Psoas muscle (tissue), 8 donors: Measurements from ENCODE around the gene AGR3. TPM values are rescaled to one million over a fixed set of nuclear protein-coding genes. Genes with fewer than 3 reads are reported as not detected.

Source experiments
- ATAC-seq, 4 donors: fragments of 200-7000 bp; cut with Tn5 transposase; one replicate each; pipeline ENCODE4 v1.9.1; 2020; ENCODE audit warnings: moderate library complexity in 3 of 4, mild to moderate bottlenecking in 2 of 4
- DNase-seq, 2 donors: peaks; one replicate each; pipeline ENCODE4 v3.0.0-alpha.2; 2020
- H3K27ac ChIP-seq: fragments of 200-600 bp; one replicate; pipeline ENCODE4 v1.8.0; 2022
- H3K27me3 ChIP-seq, 3 donors: fragments of 200-600 bp in 1 of 3; one replicate each; pipeline versions ENCODE4 v1.6.1 to v1.8.0; 2013 to 2022; ENCODE audit warnings: low read length in 2 of 3, mild to moderate bottlenecking in 2 of 3, moderate library complexity in 1 of 3; ENCODE audit not compliant: insufficient read depth in 3 of 3
- H3K36me3 ChIP-seq, 2 donors: fragments of 200-600 bp in 1 of 2; one replicate each; pipeline versions ENCODE4 v1.6.1 to v1.8.0; 2013 to 2022; ENCODE audit warnings: low read depth in 1 of 2, mild to moderate bottlenecking in 1 of 2, moderate library complexity in 1 of 2; ENCODE audit not compliant: insufficient read depth in 1 of 2
- H3K4me1 ChIP-seq: fragments of 200-600 bp; one replicate; pipeline ENCODE4 v1.8.0; 2022
- H3K4me3 ChIP-seq: fragments of 200-600 bp; one replicate; pipeline ENCODE4 v1.8.0; 2022; ENCODE audit warnings: mild to moderate bottlenecking
- H3K9me3 ChIP-seq: fragments of 200-600 bp; one replicate; pipeline ENCODE4 v1.8.0; 2022
- CTCF ChIP-seq: fragments of 200-600 bp; IDR thresholded peaks from one replicate; pipeline ENCODE4 v1.8.0; 2022; ENCODE audit warnings: antibody characterized with exemption
- WGBS, 3 donors: extraction: QIAGEN DNeasy Blood & Tissue Kit; methylation state at CpG; one replicate each; pipeline versions ENCODE4 v1.1.6 to v1.1.7; 2013; 5-methylcytosine and 5-hydroxymethylcytosine counted together
- intact Hi-C, 2 donors: fragments of 100-400 bp; cut with DNase I; formaldehyde crosslinking; loops; one replicate each; pipeline versions ENCODE4 v1.11.0 to v1.14.2; 2022
- polyA plus RNA-seq, 3 donors: library from polyadenylated mRNA; stranded (reverse); fragments of 200-250 nt; gene quantifications; one replicate each; pipeline ENCODE4 v1.2.3, GENCODE V29; 2013
- total RNA-seq, 4 donors: library from RNA; stranded (reverse); fragmentation: NEBNext Ultra II Directional in 2 of 4; extraction: Animal tissue kit (Norgen Biotek cat#: 25700) in 2 of 4; gene quantifications; one replicate each; pipeline versions ENCODE4 v1.2.1 to v1.2.4, GENCODE V29; 2021 to 2023
- donor health status: healthy with polysubstance abuse.
- donor health status: DM: no; HTN: no; CAD: no; lungs with moderate emphysema.
- donor health status: Bipolar disorder and iron deficiency.
- donor health status: healthy.
- donor health status: DM: yes; HTN: yes; CAD: no.
- donor health status: DM: no; HTN: no; CAD: no.
- donor health status: DM: no; HTN: no; CAD: no.
- donor health status: DM: yes; HTN: yes; CAD: no.

The AGR3 gene
- total and polyA plus RNA-seq, 7 donors, result 0.31 TPM; not detected in 6

- Histone ChIP-seq H3K36me3 (no peaks in the 10 kb centered on the region), H3K27me3 (no peaks in the 10 kb centered on the region), H3K4me1 (no peaks in the 10 kb centered on the region), H3K27ac (no peak overlapping the region), H3K9me3 (no peaks in the 10 kb centered on the region), H3K4me3 (no peak overlapping the region)
- DNase-seq (no peak), ATAC-seq (no peak)
- intact Hi-C loops, result no loop called here
- TF ChIP-seq CTCF, result no peak
- WGBS, 3 donors, result 87 to 90% (median 89%) methylated on average over 3 of the region's 3 CpGs
Measured at GRCh38 chr7:16818732-16819131, 63.1 kb downstream of the AGR3 start.

DNA sequence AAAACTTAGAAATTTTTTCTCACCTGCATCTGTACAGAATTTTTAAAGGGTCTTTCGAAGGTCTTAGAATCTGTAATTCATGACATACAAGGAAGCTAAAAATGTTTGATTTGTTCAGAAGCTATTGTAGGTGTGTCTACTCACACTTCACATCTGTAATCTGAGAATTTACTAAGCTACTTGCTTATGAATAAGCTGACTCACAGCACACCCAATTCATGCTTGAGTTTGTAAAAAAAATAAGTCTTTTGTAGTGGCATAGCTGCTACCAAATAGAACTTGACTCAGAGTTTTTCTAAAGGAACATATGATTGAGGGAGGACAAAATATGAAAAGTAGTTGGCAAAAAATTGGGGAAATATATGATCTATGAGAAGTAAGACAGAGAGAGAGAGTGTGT, 64.2 kb downstream of the AGR3 start:
- intact Hi-C loops, result no loop called here
- DNase-seq (no peak), ATAC-seq (no peak)
- WGBS, 3 donors, result 87 to 90% (median 89%) methylated on average over 1 of the region's 1 CpG
- H3K27ac ChIP-seq, result no peak overlapping the region
- no peak overlapping the region for H3K4me3 ChIP-seq
- no peaks in the 10 kb centered on the region for H3K9me3 ChIP-seq
- no peaks in the 10 kb centered on the region for H3K4me1 ChIP-seq
- no peak for TF ChIP-seq CTCF
- no peaks in the 10 kb centered on the region for H3K36me3 ChIP-seq
- H3K27me3 ChIP-seq, result no peaks in the 10 kb centered on the region

GRCh38 chr7:16816824-16817223, 65.0 kb downstream of the AGR3 start:
- Histone ChIP-seq H3K27ac (no peak overlapping the region), H3K4me3 (no peak overlapping the region), H3K27me3 (no peaks in the 10 kb centered on the region), H3K4me1 (no peaks in the 10 kb centered on the region), H3K36me3 (no peaks in the 10 kb centered on the region), H3K9me3 (no peaks in the 10 kb centered on the region)
- DNase-seq (no peak), ATAC-seq (peak in 1 of 4 donors; percentile 33)
- WGBS, 3 donors, result 48 to 60% (median 57%) methylated on average over 2 of the region's 2 CpGs
- intact Hi-C loops, result no loop called here
- TF ChIP-seq CTCF, result no peak

GRCh38 chr7:16815001-16815400, 66.8 kb downstream of the AGR3 start:
- intact Hi-C loops, result no loop called here
- no peaks in the 10 kb centered on the region for H3K27me3 ChIP-seq
- 91 to 97% (median 94%) methylated on average over 2 of the region's 2 CpGs for WGBS, 3 donors
- no peaks in the 10 kb centered on the region for H3K4me1 ChIP-seq
- DNase-seq (no peak), ATAC-seq (no peak)
- no peaks in the 10 kb centered on the region for H3K9me3 ChIP-seq
- TF ChIP-seq CTCF, result no peak
- H3K27ac ChIP-seq, result no peak overlapping the region
- H3K36me3 ChIP-seq, result no peaks in the 10 kb centered on the region
- no peak overlapping the region for H3K4me3 ChIP-seq

DNA sequence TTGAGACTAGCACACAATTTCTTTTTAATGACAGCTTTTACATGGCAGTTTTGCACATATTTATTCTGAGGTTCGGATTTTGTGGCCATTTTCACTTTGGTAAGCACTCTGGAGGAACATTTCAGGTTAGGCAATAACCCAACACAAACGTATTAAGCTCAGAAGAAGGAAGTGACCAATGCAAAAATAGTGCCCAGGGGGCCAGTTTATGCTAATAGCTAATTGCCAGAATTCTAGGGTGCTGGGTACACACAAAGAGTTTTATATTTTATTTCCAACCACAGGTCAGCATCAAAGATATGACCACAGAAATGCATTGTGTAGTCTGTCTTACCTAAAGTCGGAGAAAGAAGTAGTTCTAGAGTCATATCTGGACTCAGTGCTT, 68.6 kb downstream of the AGR3 start:
- H3K36me3 ChIP-seq, result no peaks in the 10 kb centered on the region
- intact Hi-C loops, result no loop called here
- TF ChIP-seq CTCF, result no peak
- ATAC-seq (no peak), DNase-seq (no peak)
- no peaks in the 10 kb centered on the region for H3K27me3 ChIP-seq
- no peak overlapping the region for H3K27ac ChIP-seq
- H3K4me1 ChIP-seq, result no peaks in the 10 kb centered on the region
- no peak overlapping the region for H3K4me3 ChIP-seq
- H3K9me3 ChIP-seq, result no peaks in the 10 kb centered on the region
- WGBS, 3 donors, result 64 to 70% (median 70%) methylated on average over 3 of the region's 3 CpGs
